Keratinocyte (primary cell): ENCODE results near the gene TPGS1. TPM values are rescaled to one million over a fixed set of nuclear protein-coding genes. Genes with fewer than 3 reads are reported as not detected.

Experiments
- DNase-seq: peaks from one replicate; pipeline ENCODE4 v3.0.0-alpha.2; 2011; ENCODE audit warnings: low read depth, missing footprints, low spot score
- FAIRE-seq: peaks from 2 replicates; lab custom pipeline; 2011; peaks lifted over from hg19 to GRCh38; lab: Jason Lieb, UNC
- H2AFZ ChIP-seq: 2 replicates; pipeline ENCODE4 v1.6.0; 2012; ENCODE audit warnings: low read length, control low read depth, inconsistent platforms; ENCODE audit not compliant: control insufficient read depth
- H3K27ac ChIP-seq: 2 replicates; pipeline ENCODE4 v1.5.1; 2011; ENCODE audit warnings: low read length; ENCODE audit not compliant: control insufficient read depth, insufficient read depth
- H3K27me3 ChIP-seq: 3 replicates; pipeline ENCODE4 v1.6.0; 2011; ENCODE audit warnings: low read length; ENCODE audit not compliant: control insufficient read depth, insufficient read depth; ENCODE audit errors: extremely low read depth
- H3K36me3 ChIP-seq, 2 experiments: 2 replicates in 1 of 2; 3 replicates in 1 of 2; pipeline ENCODE4 v1.5.1; 2011; ENCODE audit warnings: low read length in 2 of 2, mild to moderate bottlenecking in 1 of 2; ENCODE audit not compliant: control insufficient read depth in 2 of 2, insufficient read depth in 2 of 2; ENCODE audit errors: extremely low read depth in 1 of 2
- H3K4me1 ChIP-seq: 3 replicates; pipeline ENCODE4 v1.5.1; 2011; ENCODE audit warnings: low read length; ENCODE audit not compliant: control insufficient read depth, insufficient read depth; ENCODE audit errors: extremely low read depth
- H3K4me2 ChIP-seq: 3 replicates; pipeline ENCODE4 v1.6.0; 2011; ENCODE audit warnings: low read depth, low read length; ENCODE audit not compliant: control insufficient read depth, insufficient read depth; ENCODE audit errors: extremely low read depth
- H3K4me3 ChIP-seq, 3 experiments: fragments of 200-600 bp in 1 of 3; sonication (generic) in 1 of 3; 2 replicates in 2 of 3; 3 replicates in 1 of 3; pipeline ENCODE4 v1.5.1; 2011 to 2016; ENCODE audit warnings: low read length in 3 of 3, mild to moderate bottlenecking in 3 of 3, control low read depth in 2 of 3, inconsistent platforms in 1 of 3, low read depth in 1 of 3, mixed read lengths in 1 of 3, mixed run types in 1 of 3, moderate library complexity in 1 of 3; ENCODE audit not compliant: control insufficient read depth in 2 of 3, insufficient read depth in 2 of 3; ENCODE audit errors: extremely low read depth in 1 of 3
- H3K79me2 ChIP-seq: 2 replicates; pipeline ENCODE4 v1.6.0; 2012; ENCODE audit warnings: low read length; ENCODE audit not compliant: control insufficient read depth, insufficient read depth
- H3K9ac ChIP-seq: 3 replicates; pipeline ENCODE4 v1.6.0; 2011; ENCODE audit warnings: low read length; ENCODE audit not compliant: control insufficient read depth, insufficient read depth; ENCODE audit errors: extremely low read depth
- H3K9me1 ChIP-seq: 3 replicates; pipeline ENCODE4 v1.6.0; 2011; ENCODE audit warnings: low read length; ENCODE audit not compliant: control insufficient read depth, insufficient read depth; ENCODE audit errors: extremely low read depth
- H3K9me3 ChIP-seq: 2 replicates; pipeline ENCODE4 v1.5.1; 2012; ENCODE audit warnings: low read depth, low read length; ENCODE audit not compliant: control insufficient read depth
- H4K20me1 ChIP-seq: 3 replicates; pipeline ENCODE4 v1.6.0; 2011; ENCODE audit warnings: low read length; ENCODE audit not compliant: control insufficient read depth, insufficient read depth; ENCODE audit errors: extremely low read depth
- CTCF ChIP-seq, 3 experiments: IDR thresholded peaks in 1 of 3; conservative IDR thresholded peaks in 1 of 3; optimal IDR thresholded peaks in 1 of 3; 2 replicates in 2 of 3; 3 replicates in 1 of 3; pipeline versions ENCODE3 to v1.5.1; 2011; ENCODE audit warnings: low read length in 3 of 3, mild to moderate bottlenecking in 3 of 3, moderate library complexity in 2 of 3, control low read depth in 1 of 3, inconsistent platforms in 1 of 3; ENCODE audit not compliant: insufficient read depth in 2 of 3; ENCODE audit errors: extremely low read depth in 1 of 3
- EZH2 ChIP-seq: IDR thresholded peaks from one replicate; pipeline ENCODE4 v1.6.1; 2012; ENCODE audit warnings: inconsistent platforms, mild to moderate bottlenecking, low read length, moderate library complexity
- dilution Hi-C: fragments of 300-500 bp; cut with MboI; formaldehyde crosslinking; loops from one replicate; pipeline ENCODE4 v1.7.0; 2020; ENCODE audit warnings: low sequenced_read_pairs; ENCODE audit not compliant: extremely low pct_ligation_motif_present
- polyA plus RNA-seq, 5 experiments: library from polyadenylated mRNA; depleted of rRNA in 3 of 5; stranded (reverse) in 3 of 5; stranded (forward) in 1 of 5; unstranded in 1 of 5; fragments of >200 nt; gene quantifications; 1 replicate in 1 of 5; 2 replicates in 3 of 5; 3 replicates in 1 of 5; pipeline versions ENCODE4 v1.2.1 to v1.2.3, GENCODE V29; 2011 to 2012; ENCODE audit warnings: missing spikeins in 2 of 5, low read depth in 1 of 5, low replicate concordance in 1 of 5

Gene TPGS1
- polyA plus RNA-seq, 1 donor (not counting 4 experiments of a cell fraction or from before 2014, with no cell fraction given): 1.4 TPM

DNA sequence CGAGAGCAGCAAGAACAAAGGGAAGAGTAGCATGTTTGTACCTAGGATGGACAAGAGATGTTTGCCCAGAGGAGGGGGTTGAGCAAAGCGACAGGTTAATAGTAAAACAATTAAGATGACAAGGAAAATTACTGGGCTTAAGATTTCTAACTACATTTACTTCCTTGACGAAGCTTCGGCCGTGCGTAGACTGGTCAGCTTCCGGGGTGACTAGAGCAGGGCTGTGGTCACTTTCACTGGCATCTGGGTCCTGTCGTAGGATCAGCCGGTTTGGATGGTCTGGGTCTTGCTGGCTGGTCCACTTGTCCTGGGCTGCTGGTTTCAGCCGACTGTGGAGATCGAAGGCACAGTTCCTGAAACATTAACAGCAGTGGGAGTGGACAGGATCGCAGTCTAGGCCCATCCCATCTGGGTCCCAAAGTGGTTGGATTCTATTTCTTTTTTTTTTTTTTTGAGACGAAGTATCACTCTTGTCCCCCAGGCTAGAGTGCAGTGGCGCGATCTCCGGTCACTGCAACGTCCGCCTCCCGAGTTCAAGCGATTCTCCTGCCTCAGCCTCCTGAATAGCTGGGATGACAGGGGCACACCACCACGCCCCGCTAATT is 60.1 kb downstream of the TPGS1 start:
- dilution Hi-C loops: no loop called here
- Histone ChIP-seq H3K4me2 (no peak overlapping the region), H3K9me3 (no peaks in the 10 kb centered on the region), H3K36me3 (no peaks in the 10 kb centered on the region), H3K27me3 (no peaks in the 10 kb centered on the region), H2AFZ (no peak overlapping the region), H3K27ac (no peak overlapping the region), H3K9me1 (no peaks in the 10 kb centered on the region), H4K20me1 (no peaks in the 10 kb centered on the region), H3K4me3 (no peak overlapping the region), H3K79me2 (no peaks in the 10 kb centered on the region), H3K4me1 (peaks cover 16% of the 10 kb centered on the region), H3K9ac (no peak overlapping the region)
- TF ChIP-seq CTCF (optimal IDR thresholded peaks at IDR 0.05 in 1 of 3, IDR thresholded peaks at IDR 0.05 in 1 of 3, conservative IDR thresholded peaks at IDR 0.05 in 1 of 3; ENCODE audit: extremely low read depth in 1 of 3, insufficient read depth in 2 of 3, low read length in 3 of 3): no peak
- no peak for TF ChIP-seq EZH2
- FAIRE-seq (no peak), DNase-seq (no peak)

Other genes starting within 250 kb of the TPGS1 start
- 13.4 to 45.9 TPM (median 13.6 TPM) in 3 replicates for gene PLPP2, start 216.1 kb upstream of the TPGS1 start, polyA plus RNA-seq
- gene MIER2, start 162.7 kb upstream of the TPGS1 start, polyA plus RNA-seq: 16.3 to 21.9 TPM (median 18.4 TPM) in 3 replicates
- gene C2CD4C, start 98.3 kb upstream of the TPGS1 start, polyA plus RNA-seq: 1.6 to 4.1 TPM (median 2.6 TPM) in 3 replicates
- gene SHC2, start 46.5 kb upstream of the TPGS1 start, polyA plus RNA-seq: 2.2 to 9.9 TPM (median 2.5 TPM) in 3 replicates
- gene MADCAM1, start 11.0 kb upstream of the TPGS1 start, polyA plus RNA-seq: 0.05 to 0.12 TPM (median 0.07 TPM) in 3 replicates
- 47.5 to 72.0 TPM (median 48.6 TPM) in 3 replicates for gene CDC34, start 24.3 kb downstream of the TPGS1 start, polyA plus RNA-seq
- gene GZMM, start 36.6 kb downstream of the TPGS1 start, polyA plus RNA-seq: not detected in 3 replicates
- gene BSG, start 65.1 kb downstream of the TPGS1 start, polyA plus RNA-seq: 388 to 552 TPM (median 537 TPM) in 3 replicates
- 0.13 to 0.56 TPM (median 0.26 TPM) in 3 replicates for gene HCN2, start 82.4 kb downstream of the TPGS1 start, polyA plus RNA-seq
- 20.9 to 53.6 TPM (median 33.3 TPM) in 3 replicates for gene POLRMT, start 126.0 kb downstream of the TPGS1 start, polyA plus RNA-seq
- gene FGF22, start 132.4 kb downstream of the TPGS1 start, polyA plus RNA-seq: 0.05 TPM in 1 of 3 replicates, not detected in the others
- 8.2 to 30.0 TPM (median 14.8 TPM) in 3 replicates for gene RNF126, start 155.7 kb downstream of the TPGS1 start, polyA plus RNA-seq
- 54.4 to 105 TPM (median 66.0 TPM) in 3 replicates for gene FSTL3, start 168.9 kb downstream of the TPGS1 start, polyA plus RNA-seq
- not detected in 3 replicates for gene PRSS57, start 188.0 kb downstream of the TPGS1 start, polyA plus RNA-seq
- gene PALM, start 201.4 kb downstream of the TPGS1 start, polyA plus RNA-seq: 0.09 to 0.46 TPM in 2 of 3 replicates, not detected in the other
- gene MISP, start 243.6 kb downstream of the TPGS1 start, polyA plus RNA-seq: 17.5 to 25.4 TPM (median 25.0 TPM) in 3 replicates